Stimulated activated naive B cell treated with anti-CD40 and anti-IgM and Interleukin-4, amounts not matched to agents 10 μg/mL and 1 μg/mL and 100 μg/mL, for 72 hours (primary cell): ENCODE results near the gene SRGAP3.

Experiments used
- ATAC-seq, 2 donors: fragments of 150-1000 bp; cut with Tn5 transposase; replicated peaks; 2 replicates each; pipeline ENCODE4 v1.10.0; 2021; ENCODE audit warnings: moderate library complexity in 1 of 2
- DNase-seq: peaks from one replicate; pipeline ENCODE4 v3.0.0; 2021
- H3K27ac Mint-ChIP-seq: one replicate; pipeline ENCODE4 v1.8.0; 2022; ENCODE audit warnings: mild to moderate bottlenecking, mixed read lengths
- H3K27me3 Mint-ChIP-seq, 2 donors: one replicate each; pipeline ENCODE4 v1.8.0; 2022; ENCODE audit warnings: mixed read lengths in 2 of 2
- H3K36me3 Mint-ChIP-seq, 2 donors: one replicate each; pipeline ENCODE4 v1.8.0; 2022; ENCODE audit warnings: mixed read lengths in 2 of 2, mild to moderate bottlenecking in 1 of 2
- H3K4me1 Mint-ChIP-seq, 2 donors: one replicate each; pipeline ENCODE4 v1.8.0; 2022; ENCODE audit warnings: mixed read lengths in 2 of 2, mild to moderate bottlenecking in 1 of 2
- H3K4me3 Mint-ChIP-seq, 2 donors: one replicate each; pipeline ENCODE4 v1.8.0; 2022; ENCODE audit warnings: mild to moderate bottlenecking in 2 of 2, mixed read lengths in 2 of 2, moderate library complexity in 1 of 2
- H3K9me3 Mint-ChIP-seq, 2 donors: one replicate each; pipeline ENCODE4 v1.8.0; 2022; ENCODE audit warnings: mixed read lengths in 2 of 2, mild to moderate bottlenecking in 1 of 2

The SRGAP3 gene

GRCh38 chr3:9156604-9157003, 92.8 kb downstream of the SRGAP3 start:
- DNase-seq, result no peak
- peaks cover 0 to 4% of the 10 kb centered on the region in 2 donors for H3K27me3 Mint-ChIP-seq
- no peaks in the 10 kb centered on the region for H3K4me1 Mint-ChIP-seq
- H3K27ac Mint-ChIP-seq, result no peak overlapping the region
- no peaks in the 10 kb centered on the region for H3K36me3 Mint-ChIP-seq
- peaks cover 3 to 7% of the 10 kb centered on the region in 2 donors for H3K9me3 Mint-ChIP-seq
- H3K4me3 Mint-ChIP-seq, result no peak overlapping the region
- no peak for ATAC-seq

GRCh38 chr3:9155028-9155427, 94.4 kb downstream of the SRGAP3 start:
- DNase-seq, result no peak
- Mint-ChIP-seq H3K4me1 (no peaks in the 10 kb centered on the region), H3K27me3 (peaks cover 7 to 10% of the 10 kb centered on the region in 2 donors), H3K4me3 (no peak overlapping the region), H3K36me3 (peaks cover 9 to 11% of the 10 kb centered on the region in 2 donors), H3K27ac (no peak overlapping the region), H3K9me3 (peaks cover 17 to 19% of the 10 kb centered on the region in 2 donors)
- ATAC-seq, result no peak

- ATAC-seq, result no peak
- Mint-ChIP-seq H3K36me3 (peaks cover 9 to 14% of the 10 kb centered on the region in 2 donors), H3K27ac (no peak overlapping the region), H3K4me1 (no peaks in the 10 kb centered on the region), H3K9me3 (peaks cover 19 to 22% of the 10 kb centered on the region in 2 donors), H3K27me3 (peaks cover 9 to 16% of the 10 kb centered on the region in 2 donors), H3K4me3 (no peak overlapping the region)
- DNase-seq, result no peak
These were observed 95.4 kb downstream of the SRGAP3 start for GRCh38 chr3:9153904-9154619.

- H3K27ac Mint-ChIP-seq, result no peak overlapping the region
These were observed 98.2 kb downstream of the SRGAP3 start for GRCh38 chr3:9151240-9151639.

GRCh38 chr3:9149566-9149965, 99.9 kb downstream of the SRGAP3 start:
- ATAC-seq (no peak), DNase-seq (no peak)
- Mint-ChIP-seq H3K27me3 (peaks cover 6 to 19% of the 10 kb centered on the region in 2 donors), H3K27ac (no peak overlapping the region), H3K36me3 (peaks cover 9 to 16% of the 10 kb centered on the region in 2 donors), H3K4me3 (no peak overlapping the region), H3K9me3 (peaks cover 22 to 24% of the 10 kb centered on the region in 2 donors), H3K4me1 (no peaks in the 10 kb centered on the region)

More at GRCh38 chr3:9151240-9151639, 98.2 kb downstream of the SRGAP3 start:
- Mint-ChIP-seq H3K4me1 (no peaks in the 10 kb centered on the region), H3K9me3 (peaks cover 21 to 22% of the 10 kb centered on the region in 2 donors), H3K36me3 (peaks cover 9 to 14% of the 10 kb centered on the region in 2 donors), H3K27me3 (peaks cover 9 to 16% of the 10 kb centered on the region in 2 donors), H3K4me3 (no peak overlapping the region)
- ATAC-seq (no peak), DNase-seq (no peak)

- H3K27me3 Mint-ChIP-seq, result peaks cover 16 to 29% of the 10 kb centered on the region in 2 donors
- H3K4me3 Mint-ChIP-seq, result no peak overlapping the region
- peaks cover 25 to 31% of the 10 kb centered on the region in 2 donors for H3K9me3 Mint-ChIP-seq
These were observed 101.6 kb downstream of the SRGAP3 start for GRCh38 chr3:9147896-9148266.

GRCh38 chr3:9147215-9147895, 102.1 kb downstream of the SRGAP3 start:
- Mint-ChIP-seq H3K9me3 (peaks cover 25 to 31% of the 10 kb centered on the region in 2 donors), H3K36me3 (peaks cover 9 to 17% of the 10 kb centered on the region in 2 donors), H3K27ac (no peak overlapping the region), H3K27me3 (peaks cover 16 to 29% of the 10 kb centered on the region in 2 donors), H3K4me1 (no peaks in the 10 kb centered on the region), H3K4me3 (no peak overlapping the region)
- no peak for ATAC-seq
- no peak for DNase-seq

More at GRCh38 chr3:9147896-9148266, 101.6 kb downstream of the SRGAP3 start:
- DNase-seq, result no peak
- Mint-ChIP-seq H3K4me1 (no peaks in the 10 kb centered on the region), H3K36me3 (peaks cover 9 to 17% of the 10 kb centered on the region in 2 donors), H3K27ac (no peak overlapping the region)
- ATAC-seq, result no peak

- Mint-ChIP-seq H3K9me3 (peaks cover 21 to 24% of the 10 kb centered on the region in 2 donors), H3K27ac (no peak overlapping the region), H3K27me3 (peaks cover 16 to 29% of the 10 kb centered on the region in 2 donors), H3K4me3 (no peak overlapping the region), H3K36me3 (peaks cover 8 to 17% of the 10 kb centered on the region in 2 donors), H3K4me1 (no peaks in the 10 kb centered on the region)
- DNase-seq (no peak), ATAC-seq (peak in 1 of 2 donors; percentile 55)
These were observed 102.9 kb downstream of the SRGAP3 start for GRCh38 chr3:9146367-9147071.

GRCh38 chr3:9143184-9143583, 106.3 kb downstream of the SRGAP3 start:
- Mint-ChIP-seq H3K9me3 (peaks cover 9 to 12% of the 10 kb centered on the region in 2 donors), H3K27ac (no peak overlapping the region), H3K4me3 (no peak overlapping the region), H3K4me1 (no peaks in the 10 kb centered on the region), H3K36me3 (peaks cover 0 to 3% of the 10 kb centered on the region in 2 donors), H3K27me3 (peaks cover 22 to 24% of the 10 kb centered on the region in 2 donors)
- no peak for DNase-seq
- no peak for ATAC-seq

GRCh38 chr3:9142362-9142761, 107.1 kb downstream of the SRGAP3 start:
- H3K4me1 Mint-ChIP-seq, result no peaks in the 10 kb centered on the region
- H3K36me3 Mint-ChIP-seq, result peaks cover 0 to 3% of the 10 kb centered on the region in 2 donors
- DNase-seq, result no peak
- no peak overlapping the region for H3K27ac Mint-ChIP-seq
- ATAC-seq, result no peak
- H3K9me3 Mint-ChIP-seq, result peaks cover 9 to 12% of the 10 kb centered on the region in 2 donors
- peaks cover 30 to 31% of the 10 kb centered on the region in 2 donors for H3K27me3 Mint-ChIP-seq
- no peak overlapping the region for H3K4me3 Mint-ChIP-seq

GRCh38 chr3:9141928-9142289, 107.5 kb downstream of the SRGAP3 start:
- Mint-ChIP-seq H3K36me3 (peaks cover 0 to 3% of the 10 kb centered on the region in 2 donors), H3K9me3 (peaks cover 9 to 12% of the 10 kb centered on the region in 2 donors), H3K27ac (no peak overlapping the region), H3K4me3 (no peak overlapping the region), H3K27me3 (peaks cover 35 to 36% of the 10 kb centered on the region in 2 donors), H3K4me1 (no peaks in the 10 kb centered on the region)
- ATAC-seq (no peak), DNase-seq (no peak)

GRCh38 chr3:9139366-9139765, 110.1 kb downstream of the SRGAP3 start:
- Mint-ChIP-seq H3K27me3 (peaks cover 51 to 53% of the 10 kb centered on the region in 2 donors), H3K9me3 (peaks cover 5 to 8% of the 10 kb centered on the region in 2 donors), H3K4me3 (no peak overlapping the region), H3K4me1 (peaks cover 2 to 4% of the 10 kb centered on the region in 2 donors), H3K36me3 (no peaks in the 10 kb centered on the region), H3K27ac (no peak overlapping the region)
- DNase-seq (no peak), ATAC-seq (no peak)

GRCh38 chr3:9137676-9138075, 111.8 kb downstream of the SRGAP3 start:
- Mint-ChIP-seq H3K4me1 (peaks cover 2 to 4% of the 10 kb centered on the region in 2 donors), H3K4me3 (no peak overlapping the region), H3K36me3 (no peaks in the 10 kb centered on the region), H3K27me3 (peaks cover 46 to 48% of the 10 kb centered on the region in 2 donors), H3K27ac (no peak overlapping the region), H3K9me3 (peaks cover 0 to 6% of the 10 kb centered on the region in 2 donors)
- DNase-seq, result no peak
- no peak for ATAC-seq

GRCh38 chr3:9136746-9137465, 112.5 kb downstream of the SRGAP3 start:
- no peak for ATAC-seq
- no peak overlapping the region for H3K4me3 Mint-ChIP-seq
- H3K27me3 Mint-ChIP-seq, result peaks cover 46 to 48% of the 10 kb centered on the region in 2 donors
- peaks cover 0 to 6% of the 10 kb centered on the region in 2 donors for H3K9me3 Mint-ChIP-seq
- no peaks in the 10 kb centered on the region for H3K36me3 Mint-ChIP-seq
- no peak for DNase-seq
- H3K4me1 Mint-ChIP-seq, result peaks cover 2 to 4% of the 10 kb centered on the region in 2 donors
- no peak overlapping the region for H3K27ac Mint-ChIP-seq
